Liver (tissue), 3 donors: ENCODE measurements around the gene MT1F.
"Not testable (repeated sequence)": the region's sequence is repeated elsewhere in the genome, so short reads cannot be mapped to it uniquely, and the experiment has no call there.

Experiments
- CTCF ChIP-seq: fragments of 150-350 bp; IDR thresholded peaks from 2 replicates; pipeline ENCODE4 v1.5.1; 2017; ENCODE audit warnings: improper control_type of control experiment, low read depth, low read length; ENCODE audit not compliant: missing input control
- EGR1 ChIP-seq, 2 donors: IDR thresholded peaks; 2 replicates each; pipeline ENCODE4 v1.6.1; 2016 to 2018; ENCODE audit warnings: antibody characterized with exemption in 2 of 2, low read depth in 2 of 2
- GABPA ChIP-seq, 2 donors: IDR thresholded peaks in 1 of 2; conservative IDR thresholded peaks in 1 of 2; 2 replicates each; pipeline ENCODE4 v1.6.1; 2016; ENCODE audit warnings: antibody characterized with exemption in 2 of 2, mild to moderate bottlenecking in 1 of 2, moderate library complexity in 1 of 2
- HNF4A ChIP-seq, 2 donors: conservative IDR thresholded peaks; 2 replicates each; pipeline ENCODE4 v1.6.1; 2016; ENCODE audit warnings: antibody characterized with exemption in 2 of 2, mild to moderate bottlenecking in 2 of 2
- HNF4G ChIP-seq: IDR thresholded peaks from 2 replicates; pipeline ENCODE4 v1.6.1; 2016; ENCODE audit warnings: antibody characterized with exemption
- JUND ChIP-seq, 2 donors: IDR thresholded peaks; 2 replicates each; pipeline ENCODE4 v1.6.1; 2016; ENCODE audit warnings: antibody characterized with exemption in 2 of 2
- MAX ChIP-seq: IDR thresholded peaks from 2 replicates; pipeline ENCODE4 v1.6.1; 2016; ENCODE audit warnings: antibody characterized with exemption
- REST ChIP-seq: IDR thresholded peaks from 2 replicates; pipeline ENCODE4 v1.6.1; 2016; ENCODE audit warnings: antibody characterized with exemption, mild to moderate bottlenecking
- SP1 ChIP-seq: IDR thresholded peaks from 2 replicates; pipeline ENCODE4 v1.6.1; 2018; ENCODE audit warnings: antibody characterized with exemption, mild to moderate bottlenecking
- TAF1 ChIP-seq: conservative IDR thresholded peaks from 2 replicates; pipeline ENCODE4 v1.6.1; 2016; ENCODE audit warnings: antibody characterized with exemption, mild to moderate bottlenecking
- YY1 ChIP-seq: IDR thresholded peaks from 2 replicates; pipeline ENCODE4 v1.6.1; 2016; ENCODE audit warnings: antibody characterized with exemption, mild to moderate bottlenecking
- ZBTB33 ChIP-seq: IDR thresholded peaks from 2 replicates; pipeline ENCODE4 v1.6.1; 2016; ENCODE audit warnings: antibody characterized with exemption
- donor health status: healthy.
- donor health status: healthy.

- not testable (repeated sequence) for TF ChIP-seq EGR1 (IDR thresholded peaks at IDR 0.05; ENCODE audit: low read depth in 2 of 2); CTCF; HNF4A (conservative IDR thresholded peaks at IDR 0.05); REST; GABPA (IDR thresholded peaks at IDR 0.05 in 1 of 2, conservative IDR thresholded peaks at IDR 0.05 in 1 of 2); HNF4G; ZBTB33; YY1; TAF1; MAX; JUND (IDR thresholded peaks at IDR 0.05)
- peak; percentile 11 for TF ChIP-seq SP1
Measured at GRCh38 chr16:56671691-56672090, 13.9 kb downstream of the MT1F start.
